Activated CD4-positive, CD25-positive, alpha-beta regulatory T cell (primary cell): Measurements from ENCODE around the gene BRD9.
"Not testable (repeated sequence)": the region's sequence is repeated elsewhere in the genome, so short reads cannot be mapped to it uniquely, and the experiment has no call there.

Source experiments
- DNase-seq, 4 experiments: peaks; one replicate each; lab custom pipeline; 2025; lab: John Stamatoyannopoulos, UW

Gene BRD9

GRCh38 chr5:843926-844325, 48.7 kb downstream of the BRD9 start:
- DNase-seq = not testable (repeated sequence)

- not testable (repeated sequence) for DNase-seq
Observed at GRCh38 chr5:843371-843770, 49.2 kb downstream of the BRD9 start.

- not testable (repeated sequence) for DNase-seq
Observed at GRCh38 chr5:842402-843221, 50.0 kb downstream of the BRD9 start.

- not testable (repeated sequence) for DNase-seq
Observed at GRCh38 chr5:841531-842401, 50.8 kb downstream of the BRD9 start.

GRCh38 chr5:840974-841435, 51.6 kb downstream of the BRD9 start:
- DNase-seq = not testable (repeated sequence)

GRCh38 chr5:840118-840973, 52.3 kb downstream of the BRD9 start:
- DNase-seq = not testable (repeated sequence)

GRCh38 chr5:838431-838851, 54.2 kb downstream of the BRD9 start:
- not testable (repeated sequence) for DNase-seq

GRCh38 chr5:837621-838121, 54.9 kb downstream of the BRD9 start:
- not testable (repeated sequence) for DNase-seq

GRCh38 chr5:835933-836612, 56.5 kb downstream of the BRD9 start:
- not testable (repeated sequence) for DNase-seq

GRCh38 chr5:834013-834412, 58.6 kb downstream of the BRD9 start:
- not testable (repeated sequence) for DNase-seq

- not testable (repeated sequence) for DNase-seq
Observed at GRCh38 chr5:828194-828593, 64.4 kb downstream of the BRD9 start.

GRCh38 chr5:825544-825943, 67.1 kb downstream of the BRD9 start:
- DNase-seq = not testable (repeated sequence)

GRCh38 chr5:821504-821903, 71.1 kb downstream of the BRD9 start:
- no peak for DNase-seq

- DNase-seq = no peak
Observed at GRCh38 chr5:820245-820644, 72.4 kb downstream of the BRD9 start.

- DNase-seq = no peak
Observed at GRCh38 chr5:819078-819477, 73.5 kb downstream of the BRD9 start.

- DNase-seq = no peak
Observed at GRCh38 chr5:816176-816575, 76.4 kb downstream of the BRD9 start.

- DNase-seq = no peak
Observed at GRCh38 chr5:815449-815848, 77.2 kb downstream of the BRD9 start.
